AG20443 (cell line): ENCODE data around the gene ACOT9.
"Not testable (repeated sequence)": the region's sequence is repeated elsewhere in the genome, so short reads cannot be mapped to it uniquely, and the experiment has no call there.

Experiments
- DNase-seq: peaks from one replicate; pipeline ENCODE4 v3.0.0; 2012; ENCODE audit warnings: low spot score, mixed read lengths

ACOT9 gene

DNA sequence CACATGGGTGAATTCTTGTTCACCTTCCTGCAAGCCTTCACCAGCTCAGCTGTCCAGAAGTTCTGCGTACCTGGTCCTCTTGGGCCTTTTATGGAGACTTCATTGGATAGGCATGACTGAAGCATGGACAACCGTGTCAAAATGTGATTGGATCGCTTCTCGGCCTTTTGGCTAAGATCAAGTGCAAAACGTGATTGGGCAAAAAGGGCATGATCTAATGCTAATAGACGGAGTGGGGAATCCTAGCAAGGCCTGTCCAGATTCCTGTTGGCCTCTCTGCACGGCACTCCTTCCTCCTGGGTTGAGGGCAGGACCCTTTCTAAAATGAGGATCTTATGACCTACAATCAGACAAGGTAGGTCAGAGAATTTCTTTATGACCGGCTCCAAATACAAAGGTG lies 50.9 kb downstream of the ACOT9 start:
- no peak for DNase-seq

DNA sequence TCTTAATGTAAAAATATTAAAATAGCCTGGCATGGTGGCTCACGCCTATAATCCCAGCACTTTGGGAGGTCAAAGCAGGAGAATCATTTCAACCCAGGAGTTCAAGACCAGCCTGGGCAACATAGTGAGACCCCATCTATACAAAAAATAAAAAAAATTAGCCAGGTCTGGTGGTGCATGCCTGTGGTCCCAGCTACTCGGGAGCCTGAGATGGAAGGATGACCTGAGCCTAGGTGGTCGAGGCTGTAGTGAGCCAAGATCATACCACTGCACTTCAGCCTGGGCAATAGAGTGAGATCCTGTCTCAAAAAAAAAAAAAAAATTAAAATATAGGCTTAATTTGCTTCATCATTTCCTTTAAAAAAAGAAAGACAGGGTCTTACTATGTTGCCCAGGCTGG lies 66.6 kb downstream of the ACOT9 start:
- not testable (repeated sequence) for DNase-seq

DNA sequence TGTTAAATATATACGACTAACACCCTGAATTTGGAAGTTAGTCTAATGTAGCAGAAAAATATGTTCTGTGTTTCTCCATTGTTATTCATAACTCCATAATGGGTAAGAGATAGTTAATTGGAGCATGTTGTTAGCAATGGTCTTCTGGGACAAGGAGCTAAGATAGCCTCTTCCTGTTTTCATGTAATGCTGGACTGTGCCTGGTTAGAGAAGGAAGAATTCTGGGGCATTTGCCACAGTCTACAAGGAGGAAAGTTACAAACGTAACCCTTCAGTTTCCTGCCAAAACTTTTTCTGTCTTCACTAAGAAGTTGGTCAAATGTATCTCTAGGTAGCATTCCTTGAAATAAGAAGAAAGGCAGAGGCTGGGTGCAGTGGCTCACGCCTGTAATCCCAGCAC lies 70.0 kb downstream of the ACOT9 start:
- DNase-seq, result no peak

DNA sequence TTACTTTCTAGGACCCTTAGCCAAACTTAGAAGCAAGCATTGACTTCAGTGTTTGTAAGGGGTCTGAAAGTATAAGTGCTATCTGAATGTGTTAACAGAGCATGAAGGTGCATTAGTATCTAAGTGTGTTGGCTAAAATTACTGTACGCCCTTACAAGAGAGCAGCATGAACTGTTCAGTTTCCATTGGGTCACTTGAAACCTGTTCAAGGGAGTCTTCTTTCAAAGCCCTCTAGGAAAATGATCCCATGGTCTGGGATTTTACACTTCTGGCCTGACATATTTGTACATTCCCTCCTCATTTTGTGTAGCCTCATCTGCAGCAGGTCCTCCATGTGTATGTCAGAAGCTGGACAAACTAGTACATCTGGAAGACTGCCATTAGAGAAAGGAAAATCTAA lies 72.5 kb downstream of the ACOT9 start:
- DNase-seq, result no peak

DNA sequence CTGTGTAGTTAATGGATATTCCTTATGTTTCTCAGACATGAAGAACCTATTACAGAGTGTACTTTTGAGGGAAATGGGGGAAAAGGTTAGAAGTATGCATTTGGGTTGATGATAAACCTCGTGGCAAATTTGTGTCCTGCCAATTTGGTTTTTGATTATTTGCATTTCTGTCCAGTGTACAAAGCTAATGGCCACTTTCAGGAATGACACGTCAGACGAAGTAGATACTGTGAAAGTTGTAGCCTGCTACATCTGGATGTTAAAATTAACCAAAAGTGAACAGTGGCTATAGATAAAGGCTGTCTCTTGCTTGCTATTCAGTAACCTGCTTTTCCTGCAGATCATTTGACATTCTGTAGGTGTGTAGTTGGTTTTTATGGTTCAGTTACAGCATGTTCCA lies 74.7 kb downstream of the ACOT9 start:
- no peak for DNase-seq

DNA sequence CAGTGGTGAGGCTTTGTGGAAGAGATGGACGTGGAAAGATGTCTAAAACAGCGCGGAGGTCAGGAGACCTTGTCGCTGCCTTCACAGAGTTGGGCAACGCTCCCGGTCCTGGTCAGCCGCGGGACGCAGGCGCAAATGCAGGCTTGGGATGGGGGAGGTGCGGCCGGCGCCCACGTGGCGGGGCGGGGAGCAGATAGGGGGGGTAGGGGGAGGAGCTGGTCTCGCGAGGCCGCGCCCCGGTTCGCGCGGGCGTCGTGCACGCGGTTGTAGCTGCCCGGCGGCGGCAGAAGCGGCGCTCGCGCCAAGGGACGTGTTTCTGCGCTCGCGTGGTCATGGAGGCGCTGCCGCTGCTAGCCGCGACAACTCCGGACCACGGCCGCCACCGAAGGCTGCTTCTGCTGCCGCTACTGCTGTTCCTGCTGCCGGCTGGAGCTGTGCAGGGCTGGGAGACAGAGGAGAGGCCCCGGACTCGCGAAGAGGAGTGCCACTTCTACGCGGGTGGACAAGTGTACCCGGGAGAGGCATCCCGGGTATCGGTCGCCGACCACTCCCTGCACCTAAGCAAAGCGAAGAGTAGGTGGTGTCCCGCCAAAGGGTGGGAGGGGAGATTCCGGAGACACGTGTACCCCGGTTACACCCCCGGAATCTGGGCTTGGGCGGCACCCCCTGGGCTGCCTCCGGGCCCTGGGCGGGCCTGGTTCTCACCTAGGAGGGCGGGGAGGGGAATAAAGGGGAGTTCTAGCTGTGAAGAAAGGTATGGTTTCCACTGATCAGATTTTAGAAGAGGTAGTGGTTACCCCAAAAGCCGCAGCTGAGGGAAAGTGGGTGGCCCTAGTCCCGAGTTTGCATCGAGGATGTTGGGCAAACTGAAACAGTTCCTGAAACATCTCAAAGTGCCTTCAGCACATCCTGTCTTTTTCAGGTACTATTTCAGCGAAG lies 75.6 kb downstream of the ACOT9 start, which contains the start of gene PRDX4:
Gene PRDX4 (plus strand): TSS at position 255 of the 939 bp plus-strand sequence. CDS start 78 bp downstream, at position 333.
- DNase-seq, result peak; percentile 95

DNA sequence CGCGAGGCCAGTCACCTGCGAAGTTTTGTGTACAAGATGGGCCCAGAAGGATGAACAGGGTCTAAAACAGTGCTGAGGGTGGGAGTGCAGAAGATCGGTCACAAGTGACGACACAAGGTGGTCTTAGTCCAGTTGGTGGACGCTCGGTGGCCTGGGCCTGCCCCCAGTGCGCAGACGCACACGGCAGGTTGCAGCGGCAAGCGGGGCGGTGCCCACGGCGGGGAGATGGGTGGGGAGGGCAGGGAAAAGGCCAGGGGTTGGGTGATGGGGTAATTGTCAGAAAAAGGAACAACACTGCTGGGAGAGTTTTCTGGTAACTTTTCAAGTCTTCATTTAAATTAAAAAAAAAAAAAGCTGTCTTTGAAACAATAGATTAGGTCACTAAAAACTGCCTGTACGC lies 76.8 kb downstream of the ACOT9 start:
- DNase-seq, result no peak

DNA sequence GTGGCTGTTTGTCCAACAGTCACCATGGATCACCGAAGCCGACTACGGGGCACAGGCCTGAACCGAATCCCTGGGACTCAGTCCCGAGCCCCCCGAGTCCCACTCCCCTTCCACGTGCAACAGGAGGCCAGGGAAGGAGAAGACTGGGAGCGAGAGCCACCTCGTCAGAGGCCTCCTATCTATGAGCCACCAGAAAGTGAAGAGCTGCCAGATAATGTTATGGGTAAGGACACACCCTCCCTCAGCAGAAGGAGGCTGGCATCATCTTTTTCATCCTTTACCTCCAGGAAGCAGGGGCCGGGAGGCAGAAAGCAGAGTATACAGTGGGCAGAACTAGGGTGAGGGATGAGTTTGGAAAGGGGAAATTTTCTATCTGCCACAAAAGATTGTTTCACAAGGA lies 78.6 kb downstream of the ACOT9 start:
- no peak for DNase-seq

DNA sequence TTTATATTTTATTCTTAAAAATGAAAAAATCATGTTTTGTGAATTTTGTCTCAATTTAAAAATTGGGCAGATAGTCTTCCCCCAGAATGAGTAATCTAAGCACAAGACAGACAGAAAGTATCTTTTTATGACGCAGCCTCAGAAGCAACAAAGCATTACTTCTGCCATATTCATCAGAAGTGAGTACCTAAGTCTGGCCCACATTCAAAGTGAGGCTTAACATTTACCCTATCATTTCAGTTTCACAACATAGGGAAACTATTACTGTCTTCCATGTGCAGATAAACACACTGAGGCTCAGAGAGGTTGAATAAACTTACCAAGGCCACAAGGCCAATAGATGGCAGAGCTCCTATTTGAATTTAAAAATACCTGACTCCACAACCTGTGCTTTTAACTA lies 80.2 kb downstream of the ACOT9 start:
- DNase-seq, result peak; percentile 16

DNA sequence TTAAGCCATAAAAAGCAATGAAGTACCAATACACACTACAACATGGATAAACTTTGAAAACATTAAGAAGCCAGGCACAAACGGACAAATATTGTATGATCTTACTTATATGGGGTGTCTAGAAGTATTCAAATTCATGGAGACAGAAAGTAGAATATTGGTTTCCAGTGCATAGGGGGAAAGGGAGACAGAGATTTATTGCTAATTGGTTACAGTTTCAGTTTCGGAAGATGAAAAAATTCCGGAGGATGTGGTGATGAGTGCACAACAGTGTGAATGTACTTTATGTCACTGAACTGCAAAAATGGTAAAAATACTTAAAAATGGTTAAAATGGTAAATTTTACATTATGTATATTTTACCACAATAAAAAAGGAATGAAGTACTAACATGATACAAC lies 80.9 kb downstream of the ACOT9 start:
- no peak for DNase-seq

DNA sequence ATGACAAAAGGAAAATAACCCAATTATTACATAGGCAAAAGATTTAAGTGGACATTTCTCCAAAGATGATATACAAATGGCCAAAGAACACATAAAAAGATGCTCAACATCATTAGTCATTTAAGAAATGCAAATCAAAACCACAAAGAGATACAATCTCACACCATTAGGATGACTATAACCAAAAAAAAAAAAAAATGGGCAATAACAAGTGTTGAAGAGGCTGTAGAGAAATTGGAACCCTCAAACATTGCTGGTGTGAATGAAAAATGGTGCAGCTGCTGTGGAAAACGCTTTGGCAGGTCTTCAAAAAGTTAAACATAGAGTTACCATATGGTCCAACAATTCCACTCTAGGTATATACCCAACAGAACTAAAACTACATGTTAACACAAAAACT lies 81.4 kb downstream of the ACOT9 start:
- no peak for DNase-seq

DNA sequence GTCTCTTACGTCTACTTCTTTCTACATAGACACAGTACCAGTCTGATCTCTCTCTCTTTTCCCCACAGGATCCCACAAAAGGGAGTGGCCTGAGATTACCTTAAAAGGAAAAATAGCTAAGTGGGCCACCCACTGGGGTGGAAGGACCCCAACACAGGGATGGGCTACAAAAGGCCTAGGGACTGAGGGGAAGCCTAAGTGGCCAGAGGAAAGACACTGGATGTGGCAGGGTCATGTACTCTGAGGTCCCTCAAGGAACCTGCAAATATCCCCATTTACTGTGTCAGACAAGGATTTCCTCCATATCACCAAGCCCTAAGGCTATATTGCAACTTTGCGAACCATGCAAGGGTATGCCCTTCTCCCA lies 82.3 kb downstream of the ACOT9 start:
- no peak for DNase-seq

DNA sequence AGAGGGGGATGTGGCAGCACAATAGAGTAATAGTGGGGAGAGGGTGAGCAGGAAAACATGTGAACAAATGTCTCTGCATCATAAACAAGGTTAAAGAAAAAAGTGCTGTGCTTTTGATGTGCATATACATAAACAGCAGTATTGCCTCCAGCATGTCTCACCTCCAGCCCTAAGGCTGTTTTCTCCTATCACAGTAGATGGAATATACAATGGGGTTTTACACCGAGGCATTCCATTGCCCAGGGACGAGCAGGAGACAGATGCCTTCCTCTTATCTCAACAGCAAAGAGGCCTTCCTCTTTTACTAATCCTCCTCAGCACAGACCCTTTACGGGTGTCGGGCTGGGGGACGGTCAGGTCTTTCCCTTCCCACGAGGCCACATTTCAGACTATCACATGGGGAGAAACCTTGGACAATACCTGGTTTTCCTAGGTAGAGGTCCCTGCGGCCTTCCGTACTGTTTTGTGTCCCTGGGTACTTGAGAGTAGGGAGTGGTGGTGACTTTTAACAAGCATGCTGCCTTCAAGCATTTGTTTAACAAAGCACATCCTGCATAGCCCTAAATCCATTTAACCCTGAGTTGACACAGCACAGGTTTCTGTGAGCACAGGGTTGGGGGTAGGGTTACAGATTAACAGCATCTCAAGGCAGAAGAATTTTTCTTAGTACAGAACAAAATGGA lies 82.9 kb downstream of the ACOT9 start:
- DNase-seq, result not testable (repeated sequence)

DNA sequence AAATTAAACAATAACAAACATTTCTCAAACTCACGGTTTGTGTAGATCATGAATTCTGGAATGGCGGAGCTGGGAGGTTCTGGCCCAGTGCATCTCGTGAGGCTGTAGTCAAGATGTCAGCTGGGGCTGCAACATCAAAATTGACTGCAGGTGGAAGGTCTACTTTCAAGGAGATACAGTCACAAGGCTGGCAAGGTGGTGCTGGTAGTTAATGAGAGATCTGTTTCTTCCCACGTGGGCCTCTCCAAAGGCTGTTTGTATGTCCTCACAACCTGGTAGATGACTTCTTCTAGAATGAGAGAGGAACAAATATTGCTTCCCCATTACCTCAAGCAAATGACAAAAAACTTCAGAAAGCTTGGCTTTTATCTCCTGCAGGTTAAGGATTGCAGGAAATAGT lies 83.7 kb downstream of the ACOT9 start:
- DNase-seq, result no peak

DNA sequence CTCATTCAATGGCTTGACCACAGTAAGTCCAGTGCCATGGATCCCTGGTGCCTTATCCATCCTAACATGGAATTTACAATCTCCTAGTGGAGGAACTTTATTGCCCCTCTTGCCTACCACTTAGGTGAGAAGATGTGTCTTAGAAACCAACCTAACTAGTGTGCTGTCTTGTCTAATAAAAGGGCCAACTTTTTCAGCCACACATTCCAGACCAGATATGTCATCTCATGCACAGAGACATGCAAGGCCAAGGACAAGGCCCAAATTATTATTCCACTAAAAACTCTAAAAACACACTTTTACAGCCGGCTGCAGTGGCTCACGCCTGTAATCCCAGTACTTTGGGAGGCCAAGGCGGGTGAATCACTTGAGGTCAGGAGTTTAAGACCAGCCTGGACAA lies 86.4 kb downstream of the ACOT9 start:
- DNase-seq, result peak; percentile 45

DNA sequence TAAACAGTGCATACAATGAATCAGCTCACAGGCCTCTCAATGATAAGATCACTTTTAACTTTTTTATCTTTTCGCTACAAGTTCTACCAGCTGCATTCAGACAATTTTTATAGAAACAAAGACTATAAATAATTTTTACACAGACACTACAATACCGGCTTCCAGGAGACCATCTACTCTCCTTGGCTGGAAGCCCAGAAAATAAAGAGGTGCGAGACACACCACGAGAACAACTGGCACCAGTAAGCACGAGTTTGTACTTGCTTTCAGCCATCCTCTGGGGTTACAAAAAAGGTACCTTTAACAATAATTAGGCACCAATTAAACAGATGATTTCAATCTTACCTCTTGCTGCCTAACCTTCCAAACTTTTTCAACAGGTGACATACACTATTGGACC lies 87.0 kb downstream of the ACOT9 start:
- no peak for DNase-seq
